ENCODE results near the gene HTRA3.

HTRA3 gene

GRCh38 chr4:8294036-8294435 lies 24.5 kb downstream of the HTRA3 start:
- TF ChIP-seq CTCF (IDR thresholded peaks at IDR 0.05; ENCODE audit: low read depth, low read length): no peak
- no peak for DNase-seq (ENCODE audit: extremely low read depth, low read depth)

DNA sequence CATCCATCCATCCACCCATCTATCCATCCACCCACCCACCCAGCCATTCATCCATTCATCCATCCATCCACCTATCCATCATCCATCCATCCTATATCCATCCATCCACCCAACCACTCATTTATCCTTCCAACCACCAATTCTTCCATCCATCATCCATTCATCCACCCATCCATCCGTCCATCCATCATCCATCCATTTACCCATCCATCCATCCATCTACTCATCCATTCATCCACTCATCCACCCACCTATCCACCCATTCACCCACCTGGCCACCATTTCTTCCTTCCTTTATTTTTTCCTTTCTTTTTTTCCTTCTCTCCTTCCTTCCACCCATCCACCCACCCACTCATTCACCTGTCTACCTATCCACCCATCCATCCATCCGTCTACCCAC lies 25.2 kb downstream of the HTRA3 start:
- TF ChIP-seq CTCF (IDR thresholded peaks at IDR 0.05; ENCODE audit: low read depth, low read length): no peak
- no peak for DNase-seq (ENCODE audit: extremely low read depth, low read depth)

- TF ChIP-seq CTCF (IDR thresholded peaks at IDR 0.05; ENCODE audit: low read depth, low read length): no peak
- no peak for DNase-seq (ENCODE audit: extremely low read depth, low read depth)
Observed at GRCh38 chr4:8295471-8295870, 25.9 kb downstream of the HTRA3 start.

DNA sequence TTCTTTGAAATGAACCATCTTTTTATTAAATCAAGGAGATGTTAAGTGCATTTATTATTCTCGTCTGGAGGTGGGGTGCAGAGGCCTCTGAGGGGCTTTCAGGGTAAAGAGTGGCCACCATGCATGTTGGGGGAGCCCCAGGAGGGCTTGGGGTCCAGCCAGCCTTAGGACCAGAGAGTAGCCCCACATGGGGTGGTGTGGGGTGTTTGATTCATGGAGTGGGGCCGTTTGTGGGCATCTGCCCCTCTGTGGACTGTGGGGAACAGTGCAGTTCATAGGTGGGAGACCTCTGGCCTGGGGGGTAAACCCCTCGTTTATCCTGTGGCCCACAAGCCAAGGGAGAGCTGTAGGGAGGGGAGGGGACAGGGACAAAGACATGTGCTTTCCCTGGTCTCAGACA lies 26.9 kb downstream of the HTRA3 start:
- no peak for DNase-seq (ENCODE audit: extremely low read depth, low read depth)
- TF ChIP-seq CTCF (IDR thresholded peaks at IDR 0.05; ENCODE audit: low read depth, low read length): no peak

GRCh38 chr4:8297141-8297601 lies 27.6 kb downstream of the HTRA3 start:
- no peak for DNase-seq (ENCODE audit: extremely low read depth, low read depth)
- TF ChIP-seq CTCF (IDR thresholded peaks at IDR 0.05; ENCODE audit: low read depth, low read length): no peak

DNA sequence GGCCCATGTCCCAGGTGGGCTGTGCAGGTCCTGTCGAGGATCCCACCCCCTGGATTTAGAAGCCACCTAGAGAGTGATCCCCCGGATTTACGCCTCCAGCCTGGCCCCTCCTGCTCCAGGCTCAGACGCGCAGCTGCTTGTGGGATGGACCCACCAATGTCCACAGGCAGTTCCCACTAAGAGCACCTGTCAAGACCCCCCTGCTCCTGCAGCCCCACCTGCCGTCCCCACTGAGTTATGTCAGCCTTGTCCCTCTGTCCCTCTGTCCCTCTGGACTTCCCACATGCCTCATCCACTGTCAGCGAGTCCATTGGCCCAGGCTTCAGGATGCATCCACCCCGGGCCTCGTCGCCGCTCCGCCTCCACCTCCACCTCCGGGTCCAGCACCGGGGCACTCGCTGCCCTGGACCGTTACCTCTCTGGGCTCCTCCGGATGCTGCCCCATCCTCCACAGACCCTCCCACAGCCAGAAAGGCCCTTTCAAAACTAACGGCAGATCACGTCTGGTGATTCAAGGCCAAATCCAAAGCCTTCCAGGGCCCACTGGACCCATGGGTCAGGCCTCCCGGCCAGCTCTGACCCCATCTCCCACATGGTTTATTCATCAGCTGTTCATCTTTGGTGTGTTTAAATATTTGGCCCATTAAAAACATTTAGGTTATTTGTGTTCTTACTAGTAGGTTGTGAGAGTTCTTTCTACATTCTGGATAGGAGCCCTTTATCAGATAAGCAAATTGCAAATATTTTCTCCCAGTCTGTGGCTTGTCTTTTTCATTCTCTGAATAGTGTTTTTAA lies 28.3 kb downstream of the HTRA3 start:
- DNase-seq (ENCODE audit: extremely low read depth, low read depth): no peak
- no peak for TF ChIP-seq CTCF (IDR thresholded peaks at IDR 0.05; ENCODE audit: low read depth, low read length)

DNA sequence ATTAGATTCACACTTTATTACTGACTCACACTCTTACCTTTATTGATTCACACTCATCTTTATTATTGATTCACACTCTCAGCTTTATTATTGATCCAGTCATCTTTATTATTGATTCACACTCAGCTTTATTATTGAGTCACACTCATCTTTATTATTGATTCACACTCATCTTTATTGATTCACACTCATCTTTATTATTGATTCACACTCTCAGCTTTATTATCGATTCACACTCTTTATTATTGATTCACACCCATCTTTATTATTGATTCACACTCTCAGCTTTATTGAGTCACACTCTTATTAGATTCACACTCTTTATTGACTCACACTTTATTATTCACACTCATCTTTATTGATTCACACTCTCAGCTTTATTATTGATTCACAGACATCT lies 31.3 kb downstream of the HTRA3 start:
- DNase-seq (ENCODE audit: extremely low read depth, low read depth): no peak

More for the DNA sequence above, 31.3 kb downstream of the HTRA3 start:
- no peak for TF ChIP-seq CTCF (IDR thresholded peaks at IDR 0.05; ENCODE audit: low read depth, low read length)
